ENCODE results near the gene XCL2. TPM values are rescaled to one million over a fixed set of nuclear protein-coding genes. Genes with fewer than 3 reads are reported as not detected.
"Not testable (repeated sequence)": the region's sequence is repeated elsewhere in the genome, so short reads cannot be mapped to it uniquely, and the experiment has no call there.

Gene XCL2
- total RNA-seq, 1 donor from 2014 or later, result not detected

- TF ChIP-seq, protein P1, sequence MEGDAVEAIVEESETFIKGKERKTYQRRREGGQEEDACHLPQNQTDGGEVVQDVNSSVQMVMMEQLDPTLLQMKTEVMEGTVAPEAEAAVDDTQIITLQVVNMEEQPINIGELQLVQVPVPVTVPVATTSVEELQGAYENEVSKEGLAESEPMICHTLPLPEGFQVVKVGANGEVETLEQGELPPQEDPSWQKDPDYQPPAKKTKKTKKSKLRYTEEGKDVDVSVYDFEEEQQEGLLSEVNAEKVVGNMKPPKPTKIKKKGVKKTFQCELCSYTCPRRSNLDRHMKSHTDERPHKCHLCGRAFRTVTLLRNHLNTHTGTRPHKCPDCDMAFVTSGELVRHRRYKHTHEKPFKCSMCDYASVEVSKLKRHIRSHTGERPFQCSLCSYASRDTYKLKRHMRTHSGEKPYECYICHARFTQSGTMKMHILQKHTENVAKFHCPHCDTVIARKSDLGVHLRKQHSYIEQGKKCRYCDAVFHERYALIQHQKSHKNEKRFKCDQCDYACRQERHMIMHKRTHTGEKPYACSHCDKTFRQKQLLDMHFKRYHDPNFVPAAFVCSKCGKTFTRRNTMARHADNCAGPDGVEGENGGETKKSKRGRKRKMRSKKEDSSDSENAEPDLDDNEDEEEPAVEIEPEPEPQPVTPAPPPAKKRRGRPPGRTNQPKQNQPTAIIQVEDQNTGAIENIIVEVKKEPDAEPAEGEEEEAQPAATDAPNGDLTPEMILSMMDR (conservative IDR thresholded peaks at IDR 0.05; ENCODE audit: low read depth, low read length), result peak; percentile 61
- DNase-seq (ENCODE audit: low read depth); H3K4me3 ChIP-seq (ENCODE audit: low read depth, low read length): not testable (repeated sequence)
Observed at GRCh38 chr1:168545678-168546552, 2.1 kb upstream of the XCL2 start.

GRCh38 chr1:168542978-168543377 lies 819 bp downstream of the XCL2 start:
- DNase-seq (ENCODE audit: low read depth), result not testable (repeated sequence)

DNA sequence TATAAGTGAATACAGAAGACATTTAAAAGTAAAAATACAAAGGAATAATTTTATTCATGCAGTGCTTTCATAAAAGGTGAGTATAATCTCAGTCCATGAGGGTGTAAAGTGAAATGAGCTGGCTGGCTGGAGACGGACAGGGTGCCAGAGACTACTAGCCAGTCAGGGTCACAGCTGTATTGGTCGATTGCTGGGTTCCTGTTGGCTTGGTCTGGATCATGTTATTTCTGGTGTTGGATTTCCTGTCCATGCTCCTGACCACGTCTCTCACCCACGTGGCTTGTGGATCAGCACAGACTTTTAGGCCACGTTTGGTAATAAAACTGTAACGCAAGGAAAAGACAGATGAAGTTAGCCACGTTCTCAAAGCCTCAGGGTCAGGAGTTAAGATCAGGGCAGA lies 3.0 kb downstream of the XCL2 start:
- not testable (repeated sequence) for DNase-seq (ENCODE audit: low read depth); H3K4me3 ChIP-seq (ENCODE audit: low read depth, low read length)

More at GRCh38 chr1:168542978-168543377, 819 bp downstream of the XCL2 start:
- H3K4me3 ChIP-seq (ENCODE audit: low read depth, low read length), result not testable (repeated sequence)

DNA sequence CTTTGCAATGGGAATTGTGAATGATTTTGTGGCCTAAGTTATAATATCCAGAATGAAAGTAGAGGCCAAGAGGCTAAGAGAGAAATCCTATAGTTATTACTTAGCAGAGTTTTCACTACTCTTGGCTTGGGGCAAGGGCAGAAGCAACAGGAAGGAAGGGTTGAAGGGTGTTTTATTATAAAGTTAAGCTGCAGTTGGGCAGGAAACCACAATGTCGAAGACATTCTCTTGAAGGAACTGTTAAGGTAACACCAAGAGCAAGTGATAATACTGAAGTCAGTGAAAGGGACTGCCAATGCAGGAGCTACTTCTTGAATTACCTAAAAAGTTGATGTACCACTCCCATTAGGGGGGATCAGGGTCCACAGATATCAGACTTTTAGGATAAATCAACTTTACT lies 8.3 kb downstream of the XCL2 start:
- no peak for DNase-seq (ENCODE audit: low read depth)
- TF ChIP-seq, protein P1 (conservative IDR thresholded peaks at IDR 0.05; ENCODE audit: low read depth, low read length), result no peak
- H3K4me3 ChIP-seq (ENCODE audit: low read depth, low read length), result no peak overlapping the region

DNA sequence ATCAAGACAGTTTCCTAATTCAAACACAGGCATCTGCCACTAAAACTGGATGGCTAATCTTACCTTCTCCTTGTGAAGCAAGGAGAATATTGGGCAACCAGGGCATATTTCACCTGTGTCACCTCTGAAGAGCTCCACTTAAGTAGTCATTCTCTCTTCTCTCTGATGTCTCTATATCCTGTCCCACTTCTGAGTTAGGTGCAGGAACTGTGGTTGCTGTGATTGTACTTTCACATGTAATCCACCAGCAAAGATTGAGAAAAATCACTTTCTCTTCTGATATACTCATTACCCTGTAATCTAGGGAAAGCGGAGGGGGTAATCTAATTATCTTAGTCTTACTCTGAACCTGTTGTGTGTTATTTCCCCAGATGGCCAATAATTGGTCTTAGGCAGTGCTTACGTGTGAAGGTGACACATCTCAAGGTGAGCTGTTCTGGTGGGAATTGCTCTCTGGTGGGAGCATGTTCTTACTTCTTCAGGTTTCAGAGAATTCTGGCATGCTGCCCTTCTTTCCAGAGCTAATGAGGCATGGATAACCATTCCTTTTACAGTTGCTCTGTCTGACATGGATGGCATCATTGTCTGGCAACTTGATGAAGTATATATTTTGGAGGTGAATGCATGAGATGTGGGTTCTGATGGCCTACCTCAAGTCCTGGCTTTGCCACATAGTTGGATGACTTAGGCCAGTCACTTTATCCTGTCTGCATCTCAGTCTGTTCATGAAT lies 12.0 kb downstream of the XCL2 start:
- no peak for DNase-seq (ENCODE audit: low read depth)

GRCh38 chr1:168529518-168529917 lies 14.3 kb downstream of the XCL2 start:
- DNase-seq (ENCODE audit: low read depth), result no peak
- H3K4me3 ChIP-seq (ENCODE audit: low read depth, low read length), result no peak overlapping the region
- TF ChIP-seq, protein P1 (conservative IDR thresholded peaks at IDR 0.05; ENCODE audit: low read depth, low read length), result no peak

More for the DNA sequence above, 12.0 kb downstream of the XCL2 start:
- TF ChIP-seq, protein P1 (conservative IDR thresholded peaks at IDR 0.05; ENCODE audit: low read depth, low read length), result no peak
- no peak overlapping the region for H3K4me3 ChIP-seq (ENCODE audit: low read depth, low read length)

GRCh38 chr1:168521401-168522000 lies 22.3 kb downstream of the XCL2 start:
- DNase-seq (ENCODE audit: low read depth), result no peak
- no peak overlapping the region for H3K4me3 ChIP-seq (ENCODE audit: low read depth, low read length)
- TF ChIP-seq, protein P1 (conservative IDR thresholded peaks at IDR 0.05; ENCODE audit: low read depth, low read length), result no peak

All from epithelial cell of proximal tubule (primary cell).